Testis (tissue), 2 donors: Measurements from ENCODE around the gene RSAD2.

Experiments used
- POLR2A ChIP-seq: fragments of 450-650 bp; IDR thresholded peaks from one replicate; pipeline ENCODE4 v1.6.1; 2017; ENCODE audit warnings: antibody characterized with exemption, mild to moderate bottlenecking, moderate library complexity
- TF ChIP-seq, protein P1 (sequence below), 3 experiments: fragments of 450-650 bp in 2 of 3; fragments of 200-600 bp in 1 of 3; sonication (generic) in 1 of 3; IDR thresholded peaks; one replicate each; pipeline ENCODE4 v1.5.1; 2016 to 2019; ENCODE audit warnings: antibody characterized with exemption in 3 of 3, mild to moderate bottlenecking in 2 of 3, moderate library complexity in 1 of 3

DNA sequence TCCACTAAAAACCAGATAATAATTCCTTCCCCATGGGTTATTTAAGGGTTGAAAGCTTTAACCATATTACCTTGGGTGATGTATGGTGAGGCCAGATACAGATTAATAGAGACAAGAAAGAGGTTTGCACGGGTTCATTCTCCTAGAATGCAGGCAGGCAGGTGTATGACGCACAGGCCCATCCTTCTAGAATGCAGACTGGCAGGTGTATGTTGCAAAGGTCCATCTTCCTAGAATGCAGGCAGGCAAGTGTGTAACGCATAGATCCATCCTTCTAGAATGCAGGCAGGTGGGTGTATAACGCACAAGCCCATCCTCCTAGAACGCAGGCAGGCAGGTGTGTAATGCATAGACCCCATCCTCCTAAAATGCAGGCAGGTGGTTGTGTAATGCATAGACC, 3.9 kb downstream of the RSAD2 start:
- no peak for TF ChIP-seq POLR2A
- TF ChIP-seq, protein P1, sequence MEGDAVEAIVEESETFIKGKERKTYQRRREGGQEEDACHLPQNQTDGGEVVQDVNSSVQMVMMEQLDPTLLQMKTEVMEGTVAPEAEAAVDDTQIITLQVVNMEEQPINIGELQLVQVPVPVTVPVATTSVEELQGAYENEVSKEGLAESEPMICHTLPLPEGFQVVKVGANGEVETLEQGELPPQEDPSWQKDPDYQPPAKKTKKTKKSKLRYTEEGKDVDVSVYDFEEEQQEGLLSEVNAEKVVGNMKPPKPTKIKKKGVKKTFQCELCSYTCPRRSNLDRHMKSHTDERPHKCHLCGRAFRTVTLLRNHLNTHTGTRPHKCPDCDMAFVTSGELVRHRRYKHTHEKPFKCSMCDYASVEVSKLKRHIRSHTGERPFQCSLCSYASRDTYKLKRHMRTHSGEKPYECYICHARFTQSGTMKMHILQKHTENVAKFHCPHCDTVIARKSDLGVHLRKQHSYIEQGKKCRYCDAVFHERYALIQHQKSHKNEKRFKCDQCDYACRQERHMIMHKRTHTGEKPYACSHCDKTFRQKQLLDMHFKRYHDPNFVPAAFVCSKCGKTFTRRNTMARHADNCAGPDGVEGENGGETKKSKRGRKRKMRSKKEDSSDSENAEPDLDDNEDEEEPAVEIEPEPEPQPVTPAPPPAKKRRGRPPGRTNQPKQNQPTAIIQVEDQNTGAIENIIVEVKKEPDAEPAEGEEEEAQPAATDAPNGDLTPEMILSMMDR (IDR thresholded peaks at IDR 0.05) = no peak
